ENCODE measurements around the gene ARL5C.
A peak's percentile ranks its signal among the peaks of the same experiment; 100 is the strongest.

The ARL5C gene, protein sequence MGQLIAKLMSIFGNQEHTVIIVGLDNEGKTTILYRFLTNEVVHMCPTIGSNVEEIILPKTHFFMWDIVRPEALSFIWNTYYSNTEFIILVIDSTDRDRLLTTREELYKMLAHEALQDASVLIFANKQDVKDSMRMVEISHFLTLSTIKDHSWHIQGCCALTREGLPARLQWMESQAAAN

DNA sequence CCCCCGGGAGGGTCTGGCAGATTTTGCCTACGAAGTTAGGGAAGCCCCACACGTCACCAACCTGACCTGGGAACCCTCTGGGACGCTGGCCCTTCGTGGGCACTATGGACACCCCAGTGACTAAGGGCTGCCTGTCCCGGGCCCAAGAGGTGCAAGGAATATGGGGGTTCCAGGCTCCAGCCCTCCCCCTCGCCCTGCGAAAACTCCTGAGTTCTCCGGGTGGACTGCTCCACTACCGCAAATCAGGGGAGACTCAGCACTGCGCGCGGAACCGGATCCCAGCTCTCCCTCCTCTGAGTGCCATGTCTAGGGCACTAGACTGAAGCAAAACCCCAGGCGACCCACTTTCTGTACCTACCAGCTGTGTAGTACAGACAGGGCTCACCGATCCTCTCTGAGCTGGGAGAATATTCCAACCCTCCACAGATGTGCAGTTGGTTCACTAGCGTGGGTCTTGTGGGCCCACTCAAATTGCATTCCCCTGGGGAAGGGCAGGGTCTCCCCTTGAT is at the start of gene ARL5C:
TSS of gene ARL5C (minus strand) at position 321 of the 509 bp plus-strand sequence. CDS start 401 bp downstream, outside the sequence.
- no peak for DNase-seq (ENCODE audit: low read depth in 3 of 3)

DNA sequence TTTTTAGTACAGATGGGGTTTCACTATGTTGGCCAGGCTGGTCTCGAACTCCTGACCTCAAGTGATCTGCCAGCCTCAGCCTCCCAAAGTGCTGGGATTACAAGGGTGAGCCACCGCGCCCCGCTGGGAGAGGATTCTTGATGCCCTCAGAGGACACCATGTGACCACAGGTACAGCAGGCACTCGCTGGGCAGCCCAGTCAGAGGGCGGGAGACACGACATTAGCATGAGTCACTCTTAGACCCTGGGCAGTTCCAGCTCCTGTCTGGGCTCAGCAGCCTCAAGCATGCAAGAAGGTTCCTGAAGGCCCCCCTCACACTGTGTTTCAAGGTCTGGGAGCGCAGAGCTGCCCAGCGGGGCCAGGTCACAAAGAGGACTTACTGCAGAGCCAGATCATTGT is 47.9 kb upstream of the ARL5C start:
- DNase-seq (ENCODE audit: low read depth in 3 of 3) = no peak

DNA sequence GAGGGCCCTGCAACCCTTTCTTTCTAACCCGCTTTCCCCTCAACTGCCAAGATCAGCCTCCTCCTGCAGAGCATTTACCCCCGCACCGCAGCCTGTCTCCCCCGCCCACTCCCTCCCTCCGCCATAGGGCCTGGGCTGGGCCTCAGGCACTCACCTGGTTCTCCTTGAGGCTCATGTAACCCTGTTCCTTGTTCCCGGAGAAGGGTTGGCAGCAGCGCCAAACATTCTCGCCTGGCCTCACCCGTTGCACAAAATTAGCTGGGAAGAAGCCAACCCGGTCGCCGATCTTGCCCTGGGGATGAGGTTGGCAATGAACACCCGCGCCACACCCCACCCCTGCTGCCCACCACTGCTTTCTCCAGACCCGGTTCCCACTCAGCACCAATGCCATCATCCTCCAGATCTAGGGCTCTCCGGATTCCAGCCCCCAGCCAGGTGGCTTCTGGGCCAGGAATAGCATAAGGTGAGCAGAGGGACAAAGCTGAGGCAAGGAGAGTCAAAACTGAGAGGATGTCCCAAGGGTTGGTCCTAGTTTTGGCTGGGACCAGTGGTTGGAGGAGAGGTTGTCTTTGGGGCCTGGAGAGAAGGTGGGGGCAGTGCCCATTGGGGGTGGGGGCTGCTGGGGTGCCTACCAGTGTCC is 47.0 kb upstream of the ARL5C start:
- DNase-seq (ENCODE audit: low read depth in 3 of 3) = no peak

DNA sequence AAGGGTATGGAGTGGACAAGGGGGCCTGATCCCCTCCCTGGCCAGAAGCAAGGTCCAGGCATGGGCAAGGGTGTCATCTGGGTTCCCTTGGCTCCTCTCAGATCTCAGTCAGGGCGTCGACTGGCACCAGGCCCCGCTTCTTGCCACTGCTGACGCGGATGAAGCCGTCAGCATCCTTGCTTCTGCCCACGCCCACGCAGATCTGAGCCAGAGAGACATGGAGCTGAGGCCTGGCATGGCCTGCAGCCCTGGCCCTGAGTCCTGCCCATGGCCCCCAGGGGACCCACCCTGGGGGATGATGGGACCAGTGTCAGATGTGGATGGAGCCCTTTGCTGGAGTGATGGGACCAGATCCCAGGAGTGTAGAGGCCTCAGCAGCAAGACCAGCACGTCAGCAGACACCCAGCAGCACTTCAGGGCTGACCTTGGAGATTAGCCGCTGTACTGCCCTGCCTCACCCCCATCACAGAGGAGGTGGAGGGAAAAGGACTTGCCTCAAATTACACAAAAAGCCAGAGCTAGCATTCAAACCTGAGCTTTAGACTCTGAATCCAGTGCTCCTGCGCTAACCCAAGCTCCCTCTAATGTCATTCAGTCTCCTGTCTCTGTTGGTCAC is 46.3 kb upstream of the ARL5C start:
- DNase-seq (ENCODE audit: low read depth in 3 of 3) = no peak

DNA sequence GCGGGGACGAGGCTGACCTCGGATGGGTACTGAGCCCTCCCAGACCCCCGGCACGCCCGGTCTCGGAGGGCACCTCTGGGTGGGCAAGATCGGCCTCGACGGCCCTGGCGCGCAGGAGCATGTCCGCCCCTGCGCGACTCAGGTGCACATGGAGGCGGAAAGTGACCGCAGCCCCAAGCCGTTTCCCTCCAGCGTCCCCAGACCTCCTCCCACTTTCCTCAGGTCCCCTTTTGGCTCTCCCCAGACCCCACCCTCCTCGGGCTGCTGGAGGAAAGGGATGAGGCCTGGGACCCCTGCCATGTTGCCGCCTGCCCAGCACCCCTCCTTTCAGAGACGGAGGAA is 44.1 kb upstream of the ARL5C start:
- DNase-seq (ENCODE audit: low read depth in 3 of 3) = no peak

DNA sequence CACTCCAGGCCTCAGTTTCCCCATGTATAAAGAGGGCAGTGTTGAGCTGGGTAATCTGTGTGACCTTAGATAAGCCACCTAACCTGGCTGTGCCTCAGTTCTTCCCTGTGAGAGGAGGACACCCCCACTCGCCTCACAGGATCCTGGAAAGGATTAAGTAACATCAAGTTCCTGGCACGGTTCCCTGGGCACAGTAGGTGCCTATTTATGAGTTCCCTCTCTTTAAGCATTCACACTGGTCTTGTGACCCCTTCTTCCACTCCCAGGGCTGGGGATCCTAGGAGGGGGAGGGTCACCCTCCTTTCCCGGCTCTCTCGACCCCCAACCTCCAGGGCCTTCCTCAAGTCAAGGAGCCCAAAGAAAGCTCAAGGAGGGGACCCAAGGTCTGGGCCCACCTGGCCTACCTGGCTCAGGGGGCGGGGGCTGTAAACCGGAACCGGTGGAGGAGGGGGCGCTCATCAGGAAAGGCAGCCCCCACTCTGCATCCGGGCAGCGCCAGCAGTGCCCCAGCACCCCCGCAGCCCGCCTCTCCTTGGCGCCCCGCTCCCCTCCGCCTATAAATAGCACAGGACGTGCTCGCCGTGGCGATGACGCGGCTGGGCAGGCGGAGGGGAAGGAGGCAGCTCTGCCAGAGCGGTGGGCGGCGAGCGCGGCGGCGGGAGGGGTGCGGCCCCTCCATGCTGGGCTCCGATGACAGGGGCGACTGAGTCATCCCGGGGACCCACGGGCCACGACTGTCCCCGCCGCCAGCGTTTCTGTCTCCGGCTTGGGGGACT is 43.5 kb upstream of the ARL5C start:
- peak; percentile 41 to 73 (median 42) for DNase-seq (ENCODE audit: low read depth in 3 of 3)

DNA sequence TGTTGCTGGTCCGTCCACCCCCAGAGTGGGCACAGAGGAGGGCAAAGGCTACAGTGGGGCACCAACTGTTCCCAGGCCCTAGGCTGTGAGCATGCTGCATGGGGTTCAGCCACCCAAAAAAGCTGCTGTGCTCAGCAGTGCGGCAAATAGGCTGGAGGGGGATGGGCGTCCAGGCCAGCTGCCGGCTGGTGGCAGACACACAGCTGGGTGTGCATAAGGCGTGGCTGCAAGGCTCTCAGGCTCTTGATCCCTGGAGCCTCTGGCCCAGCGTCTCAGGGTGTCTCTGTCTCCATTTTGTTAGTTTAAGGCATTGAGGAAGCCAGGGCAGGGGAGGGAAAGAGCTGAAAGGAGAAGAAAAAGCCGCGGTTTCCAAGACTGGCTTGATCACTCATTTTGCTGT is 42.9 kb upstream of the ARL5C start:
- DNase-seq (ENCODE audit: low read depth in 3 of 3) = no peak

DNA sequence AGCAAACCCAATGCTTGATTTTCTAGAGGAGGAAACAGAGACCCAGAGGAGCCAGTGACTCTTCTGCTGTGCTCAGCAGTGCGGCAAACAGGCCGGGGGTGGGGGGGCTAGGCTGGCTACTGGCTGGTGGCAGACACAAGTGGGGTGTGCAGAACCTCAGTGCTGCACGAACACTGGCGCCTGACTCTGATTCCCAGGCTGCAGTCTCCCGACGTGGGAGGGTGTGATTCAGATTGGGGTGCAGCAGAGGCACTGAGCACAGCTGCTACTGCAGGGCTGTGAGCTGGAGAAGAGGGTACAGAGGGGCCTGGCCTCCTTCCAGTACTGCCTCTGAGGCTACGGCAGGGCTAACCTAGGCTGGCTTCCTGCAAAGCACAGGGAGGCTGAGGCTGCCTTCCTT is 42.2 kb upstream of the ARL5C start:
- no peak for DNase-seq (ENCODE audit: low read depth in 3 of 3)

DNA sequence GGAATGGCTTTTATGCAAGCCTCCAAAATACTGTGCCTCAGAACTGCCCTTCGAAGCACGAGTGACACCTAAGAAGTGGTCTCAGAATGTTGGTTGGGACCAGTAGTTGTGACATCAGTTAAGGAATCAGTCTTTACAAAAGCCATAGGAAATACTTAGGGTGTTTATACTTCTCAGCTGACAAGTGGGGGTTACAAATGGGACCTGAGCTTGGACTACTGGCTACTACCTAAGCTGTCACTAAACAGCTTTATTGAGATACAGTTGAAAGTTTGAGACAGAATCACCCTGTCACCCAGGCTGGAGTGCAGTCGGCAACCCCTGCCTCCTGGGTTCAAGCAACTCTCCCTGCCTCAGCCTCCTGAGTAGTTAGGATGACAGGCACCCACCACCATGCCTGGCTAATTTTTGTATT is 39.2 kb upstream of the ARL5C start:
- DNase-seq (ENCODE audit: low read depth in 3 of 3) = no peak

DNA sequence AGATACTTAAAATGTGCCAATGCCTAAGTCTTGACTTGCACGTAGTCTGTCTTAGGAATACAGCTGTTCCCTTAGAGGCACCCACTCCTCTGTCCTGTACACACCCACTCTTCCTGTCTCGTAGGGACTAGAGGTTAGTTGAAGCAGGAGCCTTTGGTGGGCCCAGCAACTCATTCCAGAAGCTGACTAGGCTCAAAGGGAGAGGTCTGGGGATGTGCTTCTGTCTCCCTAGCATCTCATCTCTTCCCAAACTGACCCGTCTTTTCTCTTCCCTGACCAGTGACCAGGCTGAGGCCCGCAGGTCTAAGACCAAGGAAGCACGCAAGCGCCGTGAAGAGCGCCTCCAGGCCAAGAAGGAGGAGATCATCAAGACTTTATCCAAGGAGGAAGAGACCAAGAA is 38.3 kb upstream of the ARL5C start:
- DNase-seq (ENCODE audit: low read depth in 3 of 3) = no peak

DNA sequence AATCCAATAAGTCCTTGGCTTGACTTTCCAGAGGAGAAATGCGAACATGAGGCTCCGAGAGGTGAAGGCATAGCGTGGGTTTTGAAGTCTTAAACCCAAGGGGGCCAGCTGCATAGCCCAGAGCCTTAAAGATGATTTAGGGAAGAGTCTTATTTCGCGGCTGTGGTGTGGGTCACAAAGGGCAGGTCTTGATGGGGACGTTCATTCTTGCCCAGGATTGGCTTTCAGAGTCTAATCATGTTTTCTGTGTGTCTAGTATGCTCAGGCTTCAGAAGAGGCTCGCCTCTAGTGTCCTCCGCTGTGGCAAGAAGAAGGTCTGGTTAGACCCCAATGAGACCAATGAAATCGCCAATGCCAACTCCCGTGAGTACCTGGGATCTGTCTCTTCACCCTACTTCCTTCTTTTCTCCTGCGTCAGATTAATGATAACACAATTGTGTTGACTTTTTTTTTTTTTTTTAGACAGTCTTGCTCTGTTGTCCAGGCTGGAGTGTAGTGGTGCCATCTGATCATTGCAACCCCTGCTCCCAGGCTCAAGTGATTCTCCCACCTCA is 35.1 kb upstream of the ARL5C start:
- DNase-seq (ENCODE audit: low read depth in 3 of 3) = no peak

DNA sequence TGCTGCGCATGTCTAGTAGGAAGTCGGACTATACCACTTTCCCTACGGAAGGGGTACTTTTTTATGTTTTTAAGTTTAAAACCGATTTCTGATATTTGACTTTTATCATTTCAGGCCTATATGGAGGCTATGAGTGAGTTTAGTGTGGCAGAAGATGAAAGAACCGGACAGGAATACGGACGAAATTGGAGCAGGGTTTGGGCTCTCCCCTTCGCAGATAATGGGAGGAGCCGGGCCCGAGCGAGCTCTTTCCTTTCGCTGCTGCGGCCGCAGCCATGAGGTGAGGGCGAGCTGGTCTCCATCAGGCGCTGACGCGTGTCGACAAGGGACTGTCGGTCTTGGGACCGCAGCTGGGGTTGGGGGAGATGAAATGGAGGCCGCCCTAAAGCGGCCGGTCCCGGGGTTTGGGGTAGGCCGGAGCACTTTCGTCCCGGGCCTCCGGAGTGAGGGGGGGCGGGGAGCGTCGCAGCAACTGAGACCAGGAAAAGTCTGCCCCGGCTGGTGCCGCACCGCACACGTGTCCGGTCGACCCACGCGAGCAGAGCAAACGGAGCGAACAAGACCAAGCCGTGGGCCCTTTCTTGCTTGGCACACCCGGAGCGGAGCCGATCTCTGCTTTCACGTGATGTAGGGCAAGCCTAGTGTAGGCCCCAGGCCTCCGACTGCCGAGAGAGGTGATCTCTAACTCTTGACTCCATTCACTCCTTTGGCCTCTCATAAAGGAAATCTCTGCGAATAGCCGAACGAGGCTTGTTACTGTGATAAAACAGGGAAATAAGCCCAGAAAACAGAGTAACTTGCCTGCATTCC is 34.3 kb upstream of the ARL5C start, which contains the start of gene RPL19:
TSS of gene RPL19 (plus strand) at position 214 of the 810 bp plus-strand sequence. CDS start at position 276, 62 bp downstream.
- peak; percentile 53 to 72 (median 65) for DNase-seq (ENCODE audit: low read depth in 3 of 3)

DNA sequence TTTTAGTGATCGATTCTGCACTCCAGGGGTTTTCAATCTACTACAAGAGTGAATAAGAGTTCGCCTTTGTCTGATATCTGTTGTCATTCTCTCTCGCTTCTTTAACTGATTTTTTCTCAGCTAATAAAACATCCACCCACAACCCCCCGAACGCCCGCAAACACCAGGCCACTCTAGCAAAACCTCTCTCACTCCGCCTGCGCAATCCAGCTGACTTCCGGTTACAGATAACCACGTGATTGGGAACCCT is 33.8 kb upstream of the ARL5C start:
- peak; percentile 75 to 88 (median 87) for DNase-seq (ENCODE audit: low read depth in 3 of 3)

DNA sequence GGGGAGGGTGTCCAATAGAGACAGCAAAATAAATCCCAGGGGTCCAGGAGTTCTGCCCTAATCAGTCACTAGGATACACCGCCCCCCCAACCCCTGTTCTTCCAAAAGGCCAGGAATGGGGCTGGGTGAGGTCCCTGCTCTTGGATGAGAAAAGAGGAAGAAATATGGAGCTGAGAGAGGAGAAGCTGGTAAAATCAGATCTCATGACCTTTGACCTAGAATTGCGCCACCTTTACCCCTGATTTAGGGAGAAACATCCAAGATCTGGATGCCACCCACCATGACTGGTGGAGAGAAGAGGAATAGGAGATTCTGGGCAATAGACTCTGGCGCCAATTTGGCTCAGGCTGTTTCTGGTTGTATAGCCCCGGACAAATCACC is 32.2 kb upstream of the ARL5C start:
- no peak for DNase-seq (ENCODE audit: low read depth in 3 of 3)

DNA sequence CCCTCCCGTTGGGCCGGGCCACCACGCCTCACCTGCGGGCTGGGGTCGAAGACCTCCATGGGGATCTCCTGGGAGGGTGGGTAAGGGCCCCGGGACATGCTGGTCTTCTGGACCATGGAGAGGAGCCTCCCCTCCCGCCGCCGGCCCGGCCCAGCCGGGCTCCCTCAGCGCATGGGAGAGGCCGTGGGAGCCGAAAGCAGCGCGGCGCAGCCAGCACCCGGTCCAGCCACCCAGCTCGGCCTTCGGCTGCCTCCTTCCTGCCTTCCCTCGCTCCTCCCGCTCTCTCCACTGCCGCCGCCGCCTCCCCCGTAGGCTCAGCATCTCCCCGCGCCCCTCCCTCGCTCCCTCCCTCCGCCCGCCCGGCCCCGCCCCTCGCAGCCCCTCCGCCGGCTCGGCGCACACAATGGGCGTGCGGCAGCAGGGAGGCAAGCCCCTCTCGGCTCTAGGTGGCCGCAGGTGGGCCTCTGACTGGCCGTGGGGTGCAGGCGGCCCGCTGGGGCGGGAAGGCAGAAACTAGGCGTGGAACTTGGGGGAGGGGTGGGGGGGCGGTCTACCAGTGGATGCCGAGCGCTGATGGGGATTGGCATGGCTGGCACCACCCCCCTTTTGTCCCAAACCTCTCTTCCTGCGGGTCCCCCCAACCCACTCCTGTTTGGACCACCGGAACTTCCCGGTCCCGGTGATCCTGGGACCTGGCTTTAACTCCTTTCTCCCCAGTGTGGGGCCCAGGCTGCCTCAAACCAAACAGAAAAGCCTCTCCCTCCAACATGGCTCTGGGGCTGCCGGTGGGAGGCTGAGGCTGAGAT is 31.6 kb upstream of the ARL5C start, which contains the start of gene CACNB1:
TSS of gene CACNB1 (minus strand) at position 290 of the 806 bp plus-strand sequence. CDS start at position 116, 174 bp downstream.
- DNase-seq (ENCODE audit: low read depth in 3 of 3) = peak; percentile 44 to 77 (median 53)

DNA sequence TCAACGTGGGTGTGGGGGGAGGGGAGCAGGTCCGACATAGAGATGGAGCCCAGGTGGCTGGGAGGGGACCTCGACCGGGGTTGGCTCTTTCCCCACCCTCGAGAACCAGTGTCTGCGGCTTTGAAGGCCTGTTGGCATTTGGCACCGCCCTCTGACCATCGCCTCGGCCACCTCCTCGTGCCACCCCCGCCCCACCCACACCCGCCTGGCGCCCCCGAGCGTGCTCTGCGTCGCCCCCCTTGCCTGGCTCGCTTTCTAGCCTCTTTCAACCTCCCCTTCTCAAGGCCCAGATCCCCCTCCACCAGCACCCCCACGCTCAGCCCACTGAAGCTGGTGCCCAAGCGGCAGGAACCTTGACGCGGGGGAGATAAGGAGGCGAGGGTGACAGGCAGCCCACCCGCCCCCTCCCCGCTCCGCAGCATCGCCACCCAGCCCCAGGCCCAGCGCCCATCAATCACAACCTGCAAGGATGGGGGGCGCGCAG is 30.9 kb upstream of the ARL5C start:
- DNase-seq (ENCODE audit: low read depth in 3 of 3) = no peak

DNA sequence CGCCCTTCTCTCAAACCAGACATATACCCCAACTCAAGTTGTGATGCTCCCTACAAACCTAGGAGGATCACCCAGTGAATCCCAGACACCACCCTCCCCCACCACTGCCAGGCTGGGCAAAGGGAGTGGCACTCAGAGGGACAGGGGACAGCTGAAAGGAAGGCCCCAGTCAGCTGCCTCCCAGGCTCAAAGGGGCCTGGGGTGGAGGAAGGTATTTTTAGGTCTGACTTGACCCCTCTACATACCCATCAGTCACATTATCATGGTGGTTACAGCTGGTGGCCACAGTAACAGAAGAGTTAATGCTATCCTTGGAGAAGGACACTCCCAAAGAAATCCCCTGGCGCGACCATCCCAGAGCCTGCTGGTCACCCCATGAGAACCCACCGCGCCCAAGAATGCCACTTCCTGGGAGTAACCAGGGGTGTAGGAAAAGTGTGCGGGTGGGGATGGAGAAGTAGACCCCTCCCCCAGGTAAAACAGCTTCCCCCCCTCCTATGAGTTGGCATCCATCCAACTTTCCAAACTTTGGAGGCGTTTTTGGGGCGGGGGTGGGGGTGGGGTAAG is 30.4 kb upstream of the ARL5C start:
- DNase-seq (ENCODE audit: low read depth in 3 of 3) = no peak

DNA sequence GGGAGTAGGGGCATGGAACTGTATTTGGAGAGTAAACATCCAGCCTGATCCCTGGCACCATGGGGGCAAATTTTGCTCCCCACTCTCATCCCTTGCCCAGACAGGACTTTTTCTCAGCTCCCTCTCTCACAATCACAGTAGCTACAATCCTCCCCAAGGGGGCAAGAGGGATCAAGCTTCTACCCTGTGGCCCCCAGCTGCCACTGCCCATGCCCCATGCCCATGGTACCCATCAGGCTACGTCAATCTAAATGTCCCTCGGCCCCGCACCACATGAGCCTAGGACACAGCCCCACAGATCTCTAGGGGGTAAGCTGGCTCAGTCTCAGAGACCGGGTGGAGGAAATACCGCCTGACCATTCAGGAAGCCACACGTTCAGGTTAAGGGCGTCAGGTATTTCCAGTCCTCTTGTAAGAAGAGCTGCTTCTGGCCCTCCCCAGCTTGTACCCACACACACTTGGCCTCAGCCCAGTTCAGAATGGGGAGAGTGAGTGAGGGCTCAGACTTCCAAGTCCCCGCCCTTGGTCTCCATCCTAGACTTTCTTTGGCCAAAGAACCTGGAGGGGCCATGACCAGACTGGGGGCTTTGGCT is 29.7 kb upstream of the ARL5C start:
- no peak for DNase-seq (ENCODE audit: low read depth in 3 of 3)

DNA sequence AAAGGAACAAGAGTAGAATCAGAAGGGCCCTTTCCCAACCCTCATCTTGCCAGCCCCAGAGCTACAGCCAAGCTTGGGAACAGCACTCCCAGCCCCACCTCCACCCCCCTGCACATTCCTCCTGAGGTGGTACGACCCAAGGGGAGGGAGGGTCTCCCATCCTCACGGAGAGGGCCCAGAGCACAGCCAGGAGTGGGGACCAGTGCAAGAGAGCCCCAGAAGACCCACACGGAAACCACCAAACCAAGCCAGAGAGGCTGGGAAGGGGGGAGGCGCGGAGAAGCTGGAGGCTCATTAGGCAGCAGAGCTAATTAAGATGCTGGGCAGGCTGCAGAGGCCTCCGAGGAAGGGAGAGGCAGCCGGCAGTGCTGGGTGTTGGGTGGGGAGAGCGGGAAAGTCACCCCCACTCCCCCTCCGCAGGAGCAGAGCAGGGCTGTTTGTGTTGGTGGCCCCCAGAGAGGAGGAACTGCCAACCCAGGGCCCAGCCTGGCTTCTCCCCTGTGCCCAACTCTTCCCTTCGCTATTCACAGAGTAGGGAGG is 29.1 kb upstream of the ARL5C start:
- DNase-seq (ENCODE audit: low read depth in 3 of 3) = no peak
